ENCODE results near the gene SEZ6L2. TPM values are rescaled to one million over a fixed set of nuclear protein-coding genes. Genes with fewer than 3 reads are reported as not detected.

SEZ6L2 gene
- total and polyA plus RNA-seq, 2 experiments from 2014 or later = 18.0 to 71.9 TPM

GRCh38 chr16:29860218-29860617, 39.1 kb downstream of the SEZ6L2 start:
- Histone ChIP-seq H3K36me3 (ENCODE audit: insufficient read depth) (peaks cover 4% of the 10 kb centered on the region; the same call in 1 of the 2 replicates), H3K4me2 (no peak overlapping the region), H3K9me2 (ENCODE audit: insufficient read depth) (no peaks in the 10 kb centered on the region), H2AFZ (no peak overlapping the region), H4K20me1 (replicated peaks; ENCODE audit: insufficient read depth) (no peaks in the 10 kb centered on the region; the same call in 1 of the 2 replicates), H3K4me3 (no peak overlapping the region), H3K79me2 (replicated peaks; ENCODE audit: insufficient read depth) (peaks cover 13% of the 10 kb centered on the region), H3K27ac (ENCODE audit: low read depth) (no peak overlapping the region), H3K4me1 (ENCODE audit: insufficient read depth) (peaks cover 9% of the 10 kb centered on the region), H3F3A (replicated peaks; ENCODE audit: low read depth) (0 out of 2 replicates have a peak, but pooled peaks cover 3% of the 10 kb centered on the region), H3K27me3 (ENCODE audit: insufficient read depth) (no peaks in the 10 kb centered on the region)
- Mint-ChIP-seq H3K4me1 (peaks cover 16% of the 10 kb centered on the region), H3K27ac (no peak overlapping the region), H3K36me3 (ENCODE audit: low read depth) (peaks cover 25% of the 10 kb centered on the region), H3K4me3 (no peak overlapping the region; the same call in 2 of the 3 replicates), H3K27me3 (ENCODE audit: insufficient read depth, low read depth, poor library complexity) (peaks cover 21% of the 10 kb centered on the region), H3K9me3 (no peaks in the 10 kb centered on the region)
- no peak for DNase-seq (ENCODE audit: low spot score)
- TF ChIP-seq EZH2phosphoT487 (IDR thresholded peaks at IDR 0.05; ENCODE audit: unreplicated experiment) (no peak), ZNF331 (CRISPR knock-in tag; IDR thresholded peaks at IDR 0.05; ENCODE audit: low read depth) (no peak), CTCF (conservative IDR thresholded peaks at IDR 0.05; ENCODE audit: low read depth in 2 of 2) (no peak), POLR2AphosphoS5 (IDR thresholded peaks at IDR 0.05; ENCODE audit: low read depth) (no peak), NANOG (IDR thresholded peaks at IDR 0.05; ENCODE audit: borderline replicate concordance) (no peak), CREB1 (CRISPR knock-in tag; IDR thresholded peaks at IDR 0.05; ENCODE audit: low read depth) (no peak), EZH2 (IDR thresholded peaks at IDR 0.05; ENCODE audit: low read depth, unreplicated experiment) (no peak), REST (IDR thresholded peaks at IDR 0.05; ENCODE audit: unreplicated experiment) (no peak)
- no peak for ATAC-seq

- no peaks in the 10 kb centered on the region for H3K9me3 Mint-ChIP-seq
- ATAC-seq (no peak), DNase-seq (ENCODE audit: low spot score) (no peak)
- TF ChIP-seq ETS1 (IDR thresholded peaks at IDR 0.05) (no peak), CTCF (conservative IDR thresholded peaks at IDR 0.05; ENCODE audit: low read depth in 2 of 2) (no peak), ZNF114 (CRISPR knock-in tag; IDR thresholded peaks at IDR 0.05) (no peak), POLR2AphosphoS5 (IDR thresholded peaks at IDR 0.05; ENCODE audit: low read depth) (no peak), STAT1 (IDR thresholded peaks at IDR 0.05; ENCODE audit: unreplicated experiment) (no peak), EZH2phosphoT487 (IDR thresholded peaks at IDR 0.05; ENCODE audit: unreplicated experiment) (no peak), CREB1 (CRISPR knock-in tag; IDR thresholded peaks at IDR 0.05; ENCODE audit: low read depth) (no peak)
- Histone ChIP-seq H2AFZ (no peak overlapping the region), H3K36me3 (ENCODE audit: insufficient read depth) (peaks cover 4% of the 10 kb centered on the region; the same call in 1 of the 2 replicates), H3K4me3 (no peak overlapping the region), H3K9me2 (ENCODE audit: insufficient read depth) (no peaks in the 10 kb centered on the region), H3F3A (replicated peaks; ENCODE audit: low read depth) (0 out of 2 replicates have a peak, but pooled peaks cover 3% of the 10 kb centered on the region), H3K27me3 (ENCODE audit: insufficient read depth) (no peaks in the 10 kb centered on the region), H3K4me2 (no peak overlapping the region), H3K79me2 (replicated peaks; ENCODE audit: insufficient read depth) (peaks cover 13% of the 10 kb centered on the region), H3K4me1 (ENCODE audit: insufficient read depth) (peaks cover 8% of the 10 kb centered on the region), H3K27ac (ENCODE audit: low read depth) (no peak overlapping the region), H4K20me1 (replicated peaks; ENCODE audit: insufficient read depth) (no peaks in the 10 kb centered on the region; the same call in 1 of the 2 replicates)
- peaks cover 25% of the 10 kb centered on the region for H3K36me3 Mint-ChIP-seq (ENCODE audit: low read depth)
- peaks cover 23% of the 10 kb centered on the region for H3K27me3 Mint-ChIP-seq (ENCODE audit: insufficient read depth, low read depth, poor library complexity)
- no peak overlapping the region for H3K27ac Mint-ChIP-seq
- H3K4me1 Mint-ChIP-seq = peaks cover 13% of the 10 kb centered on the region
- no peak overlapping the region for H3K4me3 Mint-ChIP-seq
Observed at GRCh38 chr16:29858974-29859373, 40.4 kb downstream of the SEZ6L2 start.

Data from GM23338 (cell line).